ENCODE measurements around the gene EFNB3. TPM values are rescaled to one million over a fixed set of nuclear protein-coding genes. Genes with fewer than 3 reads are reported as not detected.

The EFNB3 gene
- total and polyA plus RNA-seq, 10 of the 15 experiments (the other 5 are each of a cell fraction or from before 2014, with no cell fraction given): 0.01 to 0.13 (median 0.04) TPM; not detected in 5

DNA sequence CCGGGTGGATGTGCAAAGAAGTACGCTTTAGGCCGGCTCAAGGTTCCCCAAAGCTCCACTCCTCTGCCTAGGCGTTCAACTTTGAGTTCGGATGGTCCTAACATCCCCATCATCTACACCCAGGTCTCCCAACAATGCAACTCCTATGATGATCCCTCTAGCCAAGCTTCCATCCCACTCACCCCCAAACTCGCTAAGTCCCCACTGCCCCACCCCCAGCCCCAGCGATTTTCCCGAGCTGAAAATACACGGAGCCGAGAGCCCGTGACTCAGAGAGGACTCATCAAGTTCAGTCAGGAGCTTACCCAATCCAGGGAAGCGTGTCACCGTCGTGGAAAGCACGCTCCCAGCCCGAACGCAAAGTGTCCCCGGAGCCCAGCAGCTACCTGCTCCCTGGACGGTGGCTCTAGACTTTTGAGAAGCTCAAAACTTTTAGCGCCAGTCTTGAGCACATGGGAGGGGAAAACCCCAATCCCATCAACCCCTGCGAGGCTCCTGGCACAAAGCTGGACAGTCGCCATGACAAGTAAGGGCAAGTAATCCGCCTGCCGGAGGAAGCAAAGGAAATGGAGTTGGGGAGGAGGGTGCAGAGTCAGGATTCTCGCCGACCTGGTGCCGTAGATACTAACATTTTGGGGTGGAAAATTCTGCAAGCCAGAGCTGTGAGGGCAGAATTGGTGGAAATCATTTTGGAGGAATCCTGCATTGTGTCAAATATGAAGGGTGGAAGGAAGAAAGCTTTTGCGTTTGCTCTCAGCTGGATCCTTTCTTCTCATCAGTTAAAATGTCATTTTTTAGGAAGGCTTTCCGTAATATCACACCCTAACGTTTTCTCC, 17.7 kb upstream of the EFNB3 start, which contains the start of gene TP53 (continued):
- TF ChIP-seq, protein P1, sequence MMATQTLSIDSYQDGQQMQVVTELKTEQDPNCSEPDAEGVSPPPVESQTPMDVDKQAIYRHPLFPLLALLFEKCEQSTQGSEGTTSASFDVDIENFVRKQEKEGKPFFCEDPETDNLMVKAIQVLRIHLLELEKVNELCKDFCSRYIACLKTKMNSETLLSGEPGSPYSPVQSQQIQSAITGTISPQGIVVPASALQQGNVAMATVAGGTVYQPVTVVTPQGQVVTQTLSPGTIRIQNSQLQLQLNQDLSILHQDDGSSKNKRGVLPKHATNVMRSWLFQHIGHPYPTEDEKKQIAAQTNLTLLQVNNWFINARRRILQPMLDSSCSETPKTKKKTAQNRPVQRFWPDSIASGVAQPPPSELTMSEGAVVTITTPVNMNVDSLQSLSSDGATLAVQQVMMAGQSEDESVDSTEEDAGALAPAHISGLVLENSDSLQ (IDR thresholded peaks at IDR 0.05): peak; percentile 50
- TF ChIP-seq NBN (IDR thresholded peaks at IDR 0.05) (peak; percentile 53), PAX5 (IDR thresholded peaks at IDR 0.05; ENCODE audit: borderline replicate concordance, low read depth, low read length) (no peak), EGR1 (IDR thresholded peaks at IDR 0.05; ENCODE audit: borderline replicate concordance in 1 of 2, low read depth in 2 of 2, low read length in 2 of 2) (0 out of 3 replicates have a peak, but pooled peaks of 1 of the 2 experiments have one; percentile 5), CREB1 (IDR thresholded peaks at IDR 0.05; ENCODE audit: low read depth) (peak; percentile 62), HCFC1 (IDR thresholded peaks at IDR 0.05; ENCODE audit: low read length) (peak; percentile 88), CHD2 (IDR thresholded peaks at IDR 0.05; ENCODE audit: borderline replicate concordance, low read depth, low read length) (0 out of 2 replicates have a peak, but pooled peaks have one; percentile 58), SMAD1 (IDR thresholded peaks at IDR 0.05; ENCODE audit: low read depth, partially characterized antibody) (peak; percentile 43), RB1 (IDR thresholded peaks at IDR 0.05; ENCODE audit: borderline replicate concordance) (peak; percentile 66; the same call in 1 of the 2 replicates), TCF12 (IDR thresholded peaks at IDR 0.05; ENCODE audit: low read depth, low read length) (peak; percentile 70), WRNIP1 (IDR thresholded peaks at IDR 0.05; ENCODE audit: borderline replicate concordance, low read depth, low read length) (no peak), CBFB (IDR thresholded peaks at IDR 0.05; ENCODE audit: low read depth) (peak; percentile 79), POLR2AphosphoS2 (IDR thresholded peaks at IDR 0.05; ENCODE audit: low read depth, low read length) (peak; percentile 94), SMAD5 (IDR thresholded peaks at IDR 0.05; ENCODE audit: low read depth) (peak; percentile 82; the same call in 1 of the 2 replicates), BRCA1 (IDR thresholded peaks at IDR 0.05; ENCODE audit: low read depth, low read length) (no peak)
- TF ChIP-seq, protein P2, sequence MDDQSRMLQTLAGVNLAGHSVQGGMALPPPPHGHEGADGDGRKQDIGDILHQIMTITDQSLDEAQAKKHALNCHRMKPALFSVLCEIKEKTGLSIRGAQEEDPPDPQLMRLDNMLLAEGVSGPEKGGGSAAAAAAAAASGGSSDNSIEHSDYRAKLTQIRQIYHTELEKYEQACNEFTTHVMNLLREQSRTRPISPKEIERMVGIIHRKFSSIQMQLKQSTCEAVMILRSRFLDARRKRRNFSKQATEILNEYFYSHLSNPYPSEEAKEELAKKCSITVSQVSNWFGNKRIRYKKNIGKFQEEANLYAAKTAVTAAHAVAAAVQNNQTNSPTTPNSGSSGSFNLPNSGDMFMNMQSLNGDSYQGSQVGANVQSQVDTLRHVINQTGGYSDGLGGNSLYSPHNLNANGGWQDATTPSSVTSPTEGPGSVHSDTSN (IDR thresholded peaks at IDR 0.05; ENCODE audit: insufficient replicate concordance, low read depth, low read length): no peak
- TF ChIP-seq, protein P3, sequence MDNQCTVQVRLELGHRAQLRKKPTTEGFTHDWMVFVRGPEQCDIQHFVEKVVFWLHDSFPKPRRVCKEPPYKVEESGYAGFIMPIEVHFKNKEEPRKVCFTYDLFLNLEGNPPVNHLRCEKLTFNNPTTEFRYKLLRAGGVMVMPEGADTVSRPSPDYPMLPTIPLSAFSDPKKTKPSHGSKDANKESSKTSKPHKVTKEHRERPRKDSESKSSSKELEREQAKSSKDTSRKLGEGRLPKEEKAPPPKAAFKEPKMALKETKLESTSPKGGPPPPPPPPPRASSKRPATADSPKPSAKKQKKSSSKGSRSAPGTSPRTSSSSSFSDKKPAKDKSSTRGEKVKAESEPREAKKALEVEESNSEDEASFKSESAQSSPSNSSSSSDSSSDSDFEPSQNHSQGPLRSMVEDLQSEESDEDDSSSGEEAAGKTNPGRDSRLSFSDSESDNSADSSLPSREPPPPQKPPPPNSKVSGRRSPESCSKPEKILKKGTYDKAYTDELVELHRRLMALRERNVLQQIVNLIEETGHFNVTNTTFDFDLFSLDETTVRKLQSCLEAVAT (IDR thresholded peaks at IDR 0.05): peak; percentile 56
- TF ChIP-seq, protein P4, sequence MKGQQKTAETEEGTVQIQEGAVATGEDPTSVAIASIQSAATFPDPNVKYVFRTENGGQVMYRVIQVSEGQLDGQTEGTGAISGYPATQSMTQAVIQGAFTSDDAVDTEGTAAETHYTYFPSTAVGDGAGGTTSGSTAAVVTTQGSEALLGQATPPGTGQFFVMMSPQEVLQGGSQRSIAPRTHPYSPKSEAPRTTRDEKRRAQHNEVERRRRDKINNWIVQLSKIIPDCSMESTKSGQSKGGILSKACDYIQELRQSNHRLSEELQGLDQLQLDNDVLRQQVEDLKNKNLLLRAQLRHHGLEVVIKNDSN (IDR thresholded peaks at IDR 0.05; ENCODE audit: borderline replicate concordance, extremely low read length, insufficient read depth, low read depth, low read length): peak; percentile 16
- TF ChIP-seq, protein P5, sequence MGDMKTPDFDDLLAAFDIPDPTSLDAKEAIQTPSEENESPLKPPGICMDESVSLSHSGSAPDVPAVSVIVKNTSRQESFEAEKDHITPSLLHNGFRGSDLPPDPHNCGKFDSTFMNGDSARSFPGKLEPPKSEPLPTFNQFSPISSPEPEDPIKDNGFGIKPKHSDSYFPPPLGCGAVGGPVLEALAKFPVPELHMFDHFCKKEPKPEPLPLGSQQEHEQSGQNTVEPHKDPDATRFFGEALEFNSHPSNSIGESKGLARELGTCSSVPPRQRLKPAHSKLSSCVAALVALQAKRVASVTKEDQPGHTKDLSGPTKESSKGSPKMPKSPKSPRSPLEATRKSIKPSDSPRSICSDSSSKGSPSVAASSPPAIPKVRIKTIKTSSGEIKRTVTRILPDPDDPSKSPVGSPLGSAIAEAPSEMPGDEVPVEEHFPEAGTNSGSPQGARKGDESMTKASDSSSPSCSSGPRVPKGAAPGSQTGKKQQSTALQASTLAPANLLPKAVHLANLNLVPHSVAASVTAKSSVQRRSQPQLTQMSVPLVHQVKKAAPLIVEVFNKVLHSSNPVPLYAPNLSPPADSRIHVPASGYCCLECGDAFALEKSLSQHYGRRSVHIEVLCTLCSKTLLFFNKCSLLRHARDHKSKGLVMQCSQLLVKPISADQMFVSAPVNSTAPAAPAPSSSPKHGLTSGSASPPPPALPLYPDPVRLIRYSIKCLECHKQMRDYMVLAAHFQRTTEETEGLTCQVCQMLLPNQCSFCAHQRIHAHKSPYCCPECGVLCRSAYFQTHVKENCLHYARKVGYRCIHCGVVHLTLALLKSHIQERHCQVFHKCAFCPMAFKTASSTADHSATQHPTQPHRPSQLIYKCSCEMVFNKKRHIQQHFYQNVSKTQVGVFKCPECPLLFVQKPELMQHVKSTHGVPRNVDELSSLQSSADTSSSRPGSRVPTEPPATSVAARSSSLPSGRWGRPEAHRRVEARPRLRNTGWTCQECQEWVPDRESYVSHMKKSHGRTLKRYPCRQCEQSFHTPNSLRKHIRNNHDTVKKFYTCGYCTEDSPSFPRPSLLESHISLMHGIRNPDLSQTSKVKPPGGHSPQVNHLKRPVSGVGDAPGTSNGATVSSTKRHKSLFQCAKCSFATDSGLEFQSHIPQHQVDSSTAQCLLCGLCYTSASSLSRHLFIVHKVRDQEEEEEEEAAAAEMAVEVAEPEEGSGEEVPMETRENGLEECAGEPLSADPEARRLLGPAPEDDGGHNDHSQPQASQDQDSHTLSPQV (IDR thresholded peaks at IDR 0.05): no peak
